Measurements from ENCODE around the gene SPATA6L.

DNA sequence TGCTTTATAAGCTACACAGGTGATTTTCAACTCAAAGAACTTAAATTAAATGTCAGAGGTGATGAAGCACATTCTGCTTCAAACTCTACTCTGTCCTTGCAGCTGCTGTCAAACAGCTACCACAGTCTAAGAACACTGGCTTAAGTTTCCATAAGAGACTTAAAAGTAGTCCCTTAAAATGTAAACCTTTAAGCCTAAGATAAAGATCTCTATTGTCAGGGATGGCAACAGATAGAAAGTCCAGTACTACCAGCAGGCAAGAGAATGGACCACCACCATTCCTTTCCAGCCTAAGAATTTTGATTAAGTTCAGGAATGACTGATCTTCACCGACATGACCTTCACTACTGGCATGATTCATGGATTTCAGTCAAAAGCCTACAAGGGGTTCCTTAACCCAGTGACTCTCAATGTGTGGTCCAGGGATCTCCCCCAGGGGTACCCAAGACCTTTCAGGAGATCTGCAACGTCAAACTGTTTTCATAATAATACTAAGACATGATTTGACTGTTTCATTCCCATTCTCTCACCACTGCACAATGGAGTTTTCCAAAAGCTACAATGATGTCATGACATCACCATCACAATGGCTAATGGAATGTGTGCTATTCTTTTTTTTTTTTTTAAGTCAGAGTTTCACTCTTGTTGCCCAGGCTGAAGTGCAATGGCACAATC lies 45.3 kb downstream of the SPATA6L start:
- no peak for TF ChIP-seq CTCF (IDR thresholded peaks at IDR 0.05; ENCODE audit: low read length)
- no peak for TF ChIP-seq EZH2 (IDR thresholded peaks at IDR 0.05; ENCODE audit: borderline replicate concordance, low read length)
